Breast epithelium (tissue), 3 donors: ENCODE data around the gene TPRG1.

Source experiments
- CTCF ChIP-seq, 3 donors: fragments of 450-650 bp; IDR thresholded peaks; one replicate each; pipeline ENCODE4 v1.5.1; 2016 to 2017; ENCODE audit warnings: antibody characterized with exemption in 3 of 3, mild to moderate bottlenecking in 3 of 3, moderate library complexity in 3 of 3
- POLR2A ChIP-seq: fragments of 450-650 bp; IDR thresholded peaks from one replicate; pipeline ENCODE4 v1.6.1; 2016; ENCODE audit warnings: antibody characterized with exemption, mild to moderate bottlenecking, moderate library complexity
- POLR2AphosphoS5 ChIP-seq, 3 donors: sonication (generic); formaldehyde crosslinking; IDR thresholded peaks; one replicate each; pipeline ENCODE4 v1.6.1; 2017; ENCODE audit warnings: antibody characterized with exemption in 3 of 3

GRCh38 chr3:189133768-189134167, 38.0 kb upstream of the TPRG1 start:
- TF ChIP-seq CTCF (IDR thresholded peaks at IDR 0.05) (no peak), POLR2A (no peak), POLR2AphosphoS5 (IDR thresholded peaks at IDR 0.05) (no peak)
